HG03097 (cell line): ENCODE results near the gene OR2T33.
"Not testable (repeated sequence)": the region's sequence is repeated elsewhere in the genome, so short reads cannot be mapped to it uniquely, and the experiment has no call there.

ENCODE experiments used
- ATAC-seq: cut with Tn5 transposase; IDR thresholded peaks from one replicate; pipeline ENCODE4 v1.9.1; 2021; ENCODE audit not compliant: unreplicated experiment, low FRiP score

The OR2T33 gene, protein sequence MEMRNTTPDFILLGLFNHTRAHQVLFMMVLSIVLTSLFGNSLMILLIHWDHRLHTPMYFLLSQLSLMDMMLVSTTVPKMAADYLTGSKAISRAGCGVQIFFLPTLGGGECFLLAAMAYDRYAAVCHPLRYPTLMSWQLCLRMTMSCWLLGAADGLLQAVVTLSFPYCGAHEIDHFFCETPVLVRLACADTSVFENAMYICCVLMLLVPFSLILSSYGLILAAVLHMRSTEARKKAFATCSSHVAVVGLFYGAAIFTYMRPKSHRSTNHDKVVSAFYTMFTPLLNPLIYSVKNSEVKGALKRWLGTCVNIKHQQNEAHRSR

DNA sequence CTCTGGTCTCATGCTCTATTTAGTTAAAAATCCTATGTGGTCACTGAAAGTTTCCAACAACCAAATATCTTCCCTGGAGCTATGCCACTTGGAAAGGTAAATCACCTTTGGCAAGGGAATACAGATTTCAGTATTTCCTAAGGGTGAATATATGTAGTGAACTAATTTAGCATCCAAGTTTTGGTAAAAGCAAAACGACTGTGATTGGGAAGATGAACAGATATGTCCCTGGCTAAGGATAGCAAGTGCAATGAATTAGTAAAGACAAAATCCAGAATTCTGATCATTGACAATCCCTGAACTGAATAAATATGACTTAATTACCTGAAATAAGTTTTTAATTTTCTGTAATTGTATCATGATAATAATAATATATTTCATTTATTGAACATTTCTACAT, at the start of gene OR2T33:
Gene OR2T33, minus strand, starts transcription at position 101 of the 400 bp plus-strand sequence. CDS start 4,162 bp downstream, outside the sequence.
- no peak for ATAC-seq

DNA sequence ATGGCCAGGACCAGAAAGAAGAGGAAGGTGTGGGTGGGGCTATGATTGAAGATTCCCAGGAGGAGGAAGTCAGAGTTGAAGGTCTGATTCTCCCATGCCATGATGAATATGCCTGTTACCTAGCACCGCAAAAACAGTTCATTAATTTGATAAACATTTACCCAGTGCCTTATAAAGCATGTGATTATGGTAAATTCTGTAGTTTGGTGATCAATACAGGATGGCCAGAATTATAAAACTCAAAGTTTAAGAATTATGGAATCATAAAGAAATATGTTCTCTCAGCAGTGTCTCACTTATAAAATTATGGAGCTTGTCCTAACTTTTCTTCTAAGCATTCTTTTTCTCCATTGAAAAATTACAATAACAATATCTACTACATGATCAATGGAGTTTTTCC, 46.7 kb upstream of the OR2T33 start, which contains the start of gene OR2M7:
Gene OR2M7, minus strand, starts transcription at position 101 of the 400 bp plus-strand sequence. Its CDS starts 0 bp downstream, at position 101.
- ATAC-seq, result no peak

DNA sequence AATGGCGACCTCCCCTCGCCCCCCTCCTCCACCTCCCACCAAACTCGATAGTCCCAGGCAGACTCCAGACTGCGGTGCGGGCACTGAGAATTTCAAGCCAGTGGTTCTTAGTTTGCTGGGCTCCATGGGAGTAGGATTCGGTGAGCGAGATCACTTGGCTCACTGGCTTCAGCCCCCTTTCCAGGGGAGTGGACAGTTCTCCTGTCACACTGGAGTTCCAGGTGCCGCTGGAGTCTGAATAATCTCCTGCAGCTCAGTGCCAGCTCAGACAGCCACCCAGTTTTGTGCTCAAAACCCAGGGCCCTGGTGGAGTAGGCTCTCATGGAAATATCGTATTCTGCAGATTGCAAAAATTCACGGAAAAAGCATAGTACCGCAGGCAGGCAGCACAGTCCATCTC, 39.0 kb upstream of the OR2T33 start:
- no peak for ATAC-seq

DNA sequence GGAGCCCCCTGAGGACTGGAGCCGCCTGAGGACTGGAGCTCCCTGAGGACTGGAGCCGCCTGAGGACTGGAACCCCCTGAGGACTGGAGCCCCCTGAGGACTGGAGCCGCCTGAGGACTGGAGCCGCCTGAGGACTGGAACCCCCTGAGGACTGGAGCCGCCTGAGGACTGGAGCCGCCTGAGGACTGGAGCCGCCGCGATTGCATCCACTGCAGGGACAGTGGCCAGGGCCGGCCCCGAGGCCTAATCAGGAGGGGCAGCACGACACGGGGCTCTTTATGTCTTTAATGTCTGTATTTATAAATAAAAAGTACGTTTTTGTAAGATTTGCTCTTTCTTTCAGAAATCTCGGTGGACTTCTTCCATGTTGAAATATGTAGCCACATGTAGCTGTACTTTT, 29.0 kb upstream of the OR2T33 start:
- not testable (repeated sequence) for ATAC-seq

DNA sequence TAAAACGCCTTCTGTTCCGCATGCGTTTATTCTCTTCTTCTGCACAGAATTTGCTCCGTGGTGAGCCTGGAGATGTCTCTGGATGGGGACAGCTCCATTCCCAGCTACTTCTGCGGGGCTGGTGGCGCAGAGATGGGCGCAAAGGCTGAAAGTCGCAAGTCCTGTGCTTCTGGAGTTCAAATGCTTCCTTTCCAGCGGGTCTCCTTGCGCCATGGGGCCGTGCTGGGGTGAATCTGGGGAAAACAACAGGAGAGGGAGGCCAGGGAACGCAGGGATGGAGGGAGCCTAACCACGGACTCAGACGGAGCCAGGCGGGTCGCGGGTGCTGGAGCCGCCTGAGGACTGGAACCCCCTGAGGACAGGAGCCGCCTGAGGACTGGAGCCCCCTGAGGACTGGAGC, 28.3 kb upstream of the OR2T33 start:
- ATAC-seq, result no peak

DNA sequence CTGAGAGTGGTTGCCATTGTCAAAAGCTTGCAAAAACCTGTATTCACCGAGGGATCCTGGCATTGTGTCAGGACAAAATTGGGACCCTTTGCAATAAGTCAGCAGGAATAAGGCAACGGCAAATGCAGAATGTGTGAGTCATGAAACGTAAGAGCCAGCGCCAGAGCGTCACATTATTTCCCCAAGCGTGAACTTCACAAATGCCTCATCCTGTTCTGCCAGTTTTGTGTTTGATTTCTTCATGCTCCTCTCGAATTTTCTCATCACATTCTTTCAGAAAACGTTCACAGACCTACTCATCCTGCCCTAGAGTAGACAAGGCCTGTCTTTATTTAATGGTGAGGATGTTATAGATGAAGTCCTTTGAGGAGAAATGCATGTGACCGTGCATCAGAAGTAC, 27.9 kb upstream of the OR2T33 start:
- ATAC-seq, result not testable (repeated sequence)

DNA sequence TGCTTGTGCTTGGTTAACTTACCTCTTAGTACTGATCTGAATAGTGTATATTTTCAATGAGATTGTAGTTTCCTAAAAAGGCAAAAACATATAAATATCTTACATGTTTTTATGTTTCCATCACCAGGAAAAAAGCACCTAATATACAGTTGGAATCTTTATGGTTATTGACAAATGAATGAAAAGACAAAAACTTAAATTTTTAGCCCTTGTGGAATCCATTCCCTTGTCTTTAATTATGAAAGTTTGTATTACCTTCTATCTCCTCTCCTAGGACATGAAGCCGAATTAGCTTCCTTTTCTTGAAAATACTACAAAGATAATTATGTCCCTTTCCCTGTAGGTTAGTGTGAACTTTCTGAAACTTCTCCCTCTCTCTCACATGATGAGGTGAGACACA, 25.5 kb upstream of the OR2T33 start, which contains the start of gene OR2T12:
Gene OR2T12, minus strand, starts transcription at position 101 of the 400 bp plus-strand sequence. CDS start 7,846 bp downstream, outside the sequence.
- ATAC-seq, result no peak

DNA sequence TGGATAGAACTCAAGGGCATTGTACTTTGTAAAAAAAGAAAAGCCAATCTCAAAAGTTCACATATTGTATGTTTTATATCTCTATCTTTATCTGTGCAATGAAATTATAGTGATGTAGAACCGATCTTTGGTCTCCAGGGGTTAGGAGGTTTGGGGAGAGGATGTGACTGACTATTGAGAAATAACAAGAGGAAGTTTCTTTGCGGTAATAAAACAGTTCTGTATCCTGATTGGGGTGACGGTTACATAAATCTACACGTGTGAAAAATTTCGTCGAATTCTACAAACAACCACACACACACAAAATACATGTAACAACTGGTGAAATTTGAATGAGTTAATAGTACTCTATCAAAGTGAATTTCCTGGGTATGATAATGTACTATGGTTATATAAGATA, 10.6 kb upstream of the OR2T33 start:
- no peak for ATAC-seq

DNA sequence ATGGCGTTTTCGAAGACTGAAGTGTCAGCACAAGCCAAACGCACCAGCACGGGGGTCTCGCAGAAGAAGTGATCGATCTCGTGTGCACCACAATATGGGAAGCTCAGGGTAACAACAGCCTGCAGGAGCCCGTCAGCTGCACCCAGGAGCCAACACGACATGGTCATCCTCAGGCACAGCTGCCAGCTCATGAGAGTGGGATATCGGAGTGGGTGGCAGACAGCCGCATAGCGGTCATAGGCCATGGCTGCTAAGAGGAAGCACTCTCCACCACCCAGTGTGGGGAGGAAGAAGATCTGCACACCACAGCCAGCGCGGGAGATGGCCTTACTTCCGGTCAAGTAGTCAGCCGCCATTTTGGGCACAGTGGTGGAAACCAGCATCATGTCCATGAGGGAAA, 4.6 kb downstream of the OR2T33 start:
- ATAC-seq, result not testable (repeated sequence)

DNA sequence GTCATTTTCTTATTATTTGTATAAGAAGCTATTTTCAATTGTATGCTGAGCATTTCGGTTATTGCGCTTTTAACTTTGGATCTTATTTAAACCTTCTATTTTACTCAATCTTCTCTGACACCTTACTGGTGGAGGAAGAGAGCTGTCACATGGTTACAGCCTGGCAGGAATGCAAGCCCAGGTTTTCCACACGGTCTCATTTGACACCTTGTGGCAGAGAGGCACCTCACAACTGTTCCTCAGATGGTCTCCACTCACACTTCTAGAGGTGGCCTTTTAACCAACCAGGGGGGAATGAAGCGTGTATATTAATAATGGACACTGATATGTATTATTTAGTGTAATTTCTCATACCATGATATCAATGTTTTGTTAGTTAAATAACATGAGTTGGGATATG, 9.6 kb downstream of the OR2T33 start:
- ATAC-seq, result no peak

DNA sequence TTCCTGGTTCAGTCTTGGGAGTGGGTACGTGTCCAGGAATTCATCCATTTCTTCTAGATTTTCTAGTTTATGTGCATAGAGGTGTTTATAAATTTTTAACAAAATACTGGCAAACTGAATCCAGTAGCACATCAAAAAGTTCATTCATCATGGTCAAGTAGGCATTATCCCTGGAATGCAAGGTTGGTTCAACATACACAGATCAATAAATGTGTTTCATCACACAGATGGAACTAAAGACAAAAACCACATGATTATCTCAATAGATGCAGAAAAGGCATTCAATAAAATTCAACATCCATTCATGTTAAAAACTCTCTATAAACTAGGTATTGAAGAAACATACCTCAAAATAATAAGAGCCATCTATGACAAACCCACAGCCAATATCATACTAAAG, 18.5 kb downstream of the OR2T33 start:
- ATAC-seq, result not testable (repeated sequence)

DNA sequence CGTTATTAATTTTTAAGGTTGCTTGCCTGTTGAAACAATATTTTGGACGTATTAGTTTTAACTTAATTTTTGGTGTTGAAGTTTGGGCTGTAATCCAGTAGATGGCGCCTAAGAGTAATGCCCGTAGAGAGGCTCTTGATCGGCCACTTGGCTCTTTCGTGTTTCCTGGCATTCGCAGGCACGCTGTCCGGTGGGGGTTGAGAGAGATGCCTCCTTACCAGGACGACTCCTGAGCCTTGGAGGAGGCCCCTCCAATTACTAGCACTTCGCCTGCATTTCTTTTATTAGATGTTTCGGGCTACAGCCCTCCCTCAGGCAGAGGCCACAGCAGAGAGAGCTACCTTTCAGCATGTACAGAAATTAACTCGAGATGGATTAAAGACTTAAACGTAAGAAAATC, 34.6 kb downstream of the OR2T33 start:
- peak; percentile 90 for ATAC-seq

DNA sequence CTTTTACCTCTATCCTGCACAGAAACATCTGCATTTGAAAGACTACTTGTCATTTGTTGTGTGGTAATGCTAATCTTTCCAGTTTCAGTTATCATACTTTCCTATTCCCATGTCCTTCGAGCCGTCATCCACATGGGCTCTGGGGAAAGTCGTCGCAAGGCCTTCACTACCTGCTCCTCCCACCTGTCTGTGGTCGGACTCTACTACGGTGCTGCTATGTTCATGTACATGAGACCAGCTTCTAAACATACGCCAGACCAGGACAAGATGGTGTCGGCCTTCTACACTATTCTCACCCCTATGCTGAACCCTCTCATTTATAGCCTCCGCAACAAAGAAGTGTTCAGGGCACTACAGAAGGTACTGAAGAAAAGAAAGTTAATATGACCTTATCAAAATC, 38.3 kb downstream of the OR2T33 start:
- no peak for ATAC-seq

DNA sequence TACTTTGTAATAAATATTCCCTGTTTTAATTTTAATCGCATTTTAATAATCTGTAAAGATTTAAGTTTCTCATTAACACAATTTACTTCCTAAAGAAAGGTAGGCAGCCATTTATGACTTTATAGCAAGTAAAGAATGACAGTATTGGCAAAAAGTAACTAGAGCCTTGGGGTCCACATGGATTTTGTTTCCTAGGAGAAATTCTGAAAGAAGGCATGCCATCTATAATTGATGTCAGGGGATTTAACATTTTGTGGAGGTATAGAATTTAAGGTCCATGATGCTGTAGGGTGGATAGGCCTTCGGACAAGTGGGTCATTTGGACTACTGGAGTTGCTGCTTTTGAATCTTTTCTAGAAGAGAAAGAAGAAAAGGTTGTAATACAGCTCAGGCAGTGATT, 46.7 kb downstream of the OR2T33 start, which contains the start of gene OR2M4:
Gene OR2M4, plus strand, starts transcription at position 301 of the 400 bp plus-strand sequence. CDS start 7,512 bp downstream, outside the sequence.
- no peak for ATAC-seq

DNA sequence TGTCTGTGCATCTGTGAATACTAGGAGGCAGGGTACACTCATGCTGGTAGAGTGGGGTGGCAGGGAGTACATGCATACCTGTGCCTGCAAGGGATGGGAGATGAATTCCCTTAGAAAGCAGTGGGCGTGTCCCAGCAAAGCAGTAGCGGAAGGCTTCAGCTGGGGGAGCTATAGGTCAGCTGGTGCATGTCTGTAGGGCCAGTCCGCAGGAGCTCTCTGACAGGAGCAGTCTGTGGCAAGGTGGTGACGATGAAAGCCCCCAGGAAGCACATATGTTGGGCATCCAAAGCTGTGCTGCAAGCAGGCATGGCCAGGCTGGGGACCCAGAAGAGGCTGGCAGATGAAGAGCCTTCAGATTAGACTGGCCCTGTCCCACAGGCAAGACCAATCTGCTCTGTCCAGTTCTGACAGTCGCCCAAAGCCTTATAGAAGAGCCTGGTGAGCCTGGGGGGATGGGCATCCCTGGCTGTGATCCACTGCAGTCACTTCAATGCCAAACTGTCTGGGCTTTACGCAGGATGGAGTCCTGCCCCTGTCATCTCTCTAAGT, 48.3 kb downstream of the OR2T33 start:
- no peak for ATAC-seq

DNA sequence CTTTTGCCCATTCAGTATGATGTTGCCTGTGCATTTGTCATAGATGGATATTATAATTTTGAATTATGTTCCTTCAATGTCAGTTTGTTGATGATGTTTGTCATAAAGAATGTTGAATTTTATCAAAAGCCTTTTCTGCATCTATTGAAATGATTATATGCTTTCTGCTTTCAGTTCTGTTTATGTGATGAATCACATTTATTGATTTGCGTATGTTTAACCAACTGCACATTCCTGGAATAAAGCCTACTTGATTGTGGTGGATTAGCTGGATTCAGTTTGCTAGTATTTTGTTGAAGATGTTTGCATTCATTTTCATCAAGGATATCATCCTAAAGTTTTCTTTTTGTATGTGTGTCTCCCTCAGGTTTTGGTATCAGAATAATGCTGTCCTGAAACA, 52.2 kb downstream of the OR2T33 start:
- ATAC-seq, result no peak
